ENCODE measurements around the gene MRPL21.

MRPL21 gene

DNA sequence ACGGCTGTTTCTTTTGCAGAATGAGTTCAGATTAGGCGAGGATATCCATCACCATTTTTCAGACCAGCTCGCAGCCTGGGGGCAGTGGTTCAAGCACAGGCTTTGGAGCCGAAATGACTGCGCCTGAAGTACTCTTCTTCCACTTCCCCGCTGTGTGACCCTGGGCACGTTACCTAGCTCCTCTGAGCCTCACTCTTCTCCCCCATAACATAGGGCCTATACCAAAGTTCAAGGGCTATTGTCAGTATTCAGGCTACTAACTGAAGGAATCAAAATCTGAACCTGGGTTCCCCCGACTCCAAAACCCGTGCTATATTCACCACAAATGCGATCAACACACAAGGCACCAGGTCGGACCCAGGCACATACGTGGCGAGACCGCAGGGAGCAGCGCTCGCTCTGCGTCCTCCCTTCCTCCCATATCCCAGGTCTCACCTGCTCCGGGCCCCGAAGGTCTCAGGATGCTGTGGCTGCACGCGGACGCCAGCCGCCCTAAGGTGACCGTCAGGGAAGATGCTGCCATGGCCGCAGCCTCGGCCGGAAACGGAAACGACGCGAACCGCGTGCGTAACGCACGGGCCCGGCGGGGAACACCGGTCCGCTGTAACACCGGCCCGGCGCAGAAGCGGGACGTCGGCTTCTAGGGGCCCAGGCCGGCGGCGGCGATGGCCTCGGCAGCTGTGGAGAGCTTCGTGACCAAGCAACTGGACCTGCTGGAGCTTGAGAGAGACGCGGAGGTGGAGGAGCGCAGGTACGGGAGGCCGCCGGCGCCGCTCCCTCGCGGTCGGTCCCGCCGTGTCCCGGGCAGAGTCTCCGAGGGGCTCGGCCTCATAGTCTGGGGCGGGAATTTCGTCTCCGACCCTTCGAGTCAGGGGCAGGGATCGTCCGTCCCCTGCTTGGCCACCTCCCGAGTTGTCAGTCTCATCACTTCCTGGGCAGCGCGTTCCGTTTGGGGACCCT is at the start of gene MRPL21, which contains the start of gene IGHMBP2:
TSS of gene MRPL21 (minus strand) at position 545 of the 960 bp plus-strand sequence. CDS start at position 523, 22 bp downstream.
TSS of gene IGHMBP2 (plus strand) at position 604 of the 960 bp plus-strand sequence. CDS start at position 666, 62 bp downstream.
- peak; percentile 92 for DNase-seq

DNA sequence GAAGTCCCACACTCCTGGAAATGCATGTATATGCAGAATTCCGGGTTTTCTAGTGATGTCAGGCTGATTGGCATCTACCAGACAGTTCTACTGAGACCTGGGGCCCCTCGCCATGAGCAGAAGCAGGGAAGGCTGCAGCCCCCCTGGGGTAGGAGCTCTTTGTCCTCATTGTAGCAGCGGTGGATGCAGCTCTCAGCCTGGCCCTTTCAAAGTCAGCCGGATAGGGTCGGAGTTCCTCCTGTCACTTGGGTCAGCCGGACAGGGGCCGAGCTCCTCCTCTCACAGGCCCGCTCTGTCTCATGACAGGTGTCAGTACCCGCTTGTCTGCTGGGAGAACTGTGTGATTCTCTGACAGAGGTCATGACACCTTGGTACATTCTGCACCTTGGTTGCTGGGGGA is 47.1 kb upstream of the MRPL21 start:
- DNase-seq, result no peak

- DNase-seq, result no peak
Observed at GRCh38 chr11:68950270-68950669, 46.6 kb upstream of the MRPL21 start.

DNA sequence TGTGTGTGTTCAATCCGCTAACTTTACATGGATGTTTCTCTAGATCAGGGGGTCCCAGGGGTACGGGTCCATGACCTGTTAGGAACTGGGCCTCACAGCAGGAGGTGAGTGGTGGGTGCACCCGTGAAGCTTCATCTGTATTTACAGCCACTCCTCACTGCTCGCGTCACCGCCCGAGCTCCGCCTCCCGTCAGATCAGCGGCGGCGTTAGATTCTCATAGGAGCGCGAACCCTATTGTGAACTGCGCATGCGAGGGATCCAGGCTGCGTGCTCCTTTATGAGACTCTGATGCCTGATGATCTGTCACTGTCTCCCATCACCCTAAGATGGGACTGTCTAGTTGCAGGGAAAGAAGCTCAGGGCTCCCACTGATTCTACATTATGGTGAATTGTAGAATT is 45.3 kb upstream of the MRPL21 start:
- no peak for DNase-seq

DNA sequence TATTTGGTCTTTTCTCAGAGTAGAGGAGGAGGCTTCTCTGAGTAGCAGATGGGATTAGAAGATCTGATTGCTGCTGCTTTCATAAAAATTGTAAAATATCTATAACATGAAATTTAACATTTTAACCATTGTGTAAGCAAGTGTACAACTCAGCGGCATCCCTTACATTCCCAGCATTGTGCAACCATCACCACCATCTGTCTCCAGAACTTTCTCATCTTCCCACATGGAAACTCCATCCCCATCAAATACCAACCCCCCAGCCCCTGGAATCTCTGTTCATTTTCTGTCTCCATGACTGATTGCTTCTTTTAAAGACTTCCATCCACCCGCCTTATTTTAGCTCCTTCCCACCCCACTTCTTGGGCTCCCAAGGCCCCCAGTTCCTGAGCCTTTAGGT is 44.9 kb upstream of the MRPL21 start:
- DNase-seq, result no peak

DNA sequence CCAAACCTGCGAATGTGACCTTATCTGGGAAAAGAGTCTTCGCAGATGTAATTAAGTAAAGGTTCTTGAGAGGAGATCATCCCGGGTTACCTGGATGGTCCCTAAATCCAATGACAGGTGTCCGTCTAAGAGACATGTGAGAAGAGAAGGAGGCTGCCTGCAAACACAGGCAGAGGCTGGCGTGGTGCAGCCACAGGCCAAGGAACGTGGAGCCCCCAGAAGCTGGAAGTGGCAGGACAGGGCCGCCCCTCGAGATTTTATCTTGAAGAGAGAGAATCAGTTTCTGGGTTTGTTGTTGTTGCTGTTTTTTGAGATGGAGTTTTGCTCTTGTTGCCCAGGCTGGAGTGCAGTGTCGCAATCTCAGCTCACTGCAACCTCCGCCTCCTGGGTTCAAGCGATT is 43.5 kb upstream of the MRPL21 start:
- no peak for DNase-seq

GRCh38 chr11:68946416-68947090 is 42.9 kb upstream of the MRPL21 start:
- peak; percentile 65 for DNase-seq

DNA sequence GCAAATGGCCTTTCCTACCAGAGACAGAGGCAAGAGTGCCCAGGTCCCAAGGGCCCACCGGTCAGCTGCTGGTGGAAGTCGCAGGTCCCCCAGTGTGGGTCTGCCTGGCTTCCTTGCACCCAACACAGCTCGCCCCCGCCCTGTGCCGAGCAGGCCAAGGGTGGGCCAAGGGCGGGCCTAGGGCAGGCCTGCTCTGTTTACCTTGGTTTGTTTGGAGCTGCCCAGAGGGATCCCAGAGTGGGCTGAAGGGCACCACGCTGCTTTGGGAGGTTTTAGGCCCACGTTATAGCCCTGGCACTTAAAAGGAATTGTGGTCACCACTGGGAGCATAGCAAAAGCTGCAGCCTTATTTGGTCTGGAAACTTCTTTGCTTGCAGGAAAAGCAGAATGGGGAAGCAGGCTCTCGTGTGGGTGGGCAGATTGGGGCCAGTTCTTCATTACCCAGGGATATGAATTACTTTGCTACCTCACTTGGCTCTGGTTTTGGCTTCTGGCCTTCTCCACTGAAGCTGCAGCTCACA is 39.2 kb upstream of the MRPL21 start:
- peak; percentile 80 for DNase-seq

DNA sequence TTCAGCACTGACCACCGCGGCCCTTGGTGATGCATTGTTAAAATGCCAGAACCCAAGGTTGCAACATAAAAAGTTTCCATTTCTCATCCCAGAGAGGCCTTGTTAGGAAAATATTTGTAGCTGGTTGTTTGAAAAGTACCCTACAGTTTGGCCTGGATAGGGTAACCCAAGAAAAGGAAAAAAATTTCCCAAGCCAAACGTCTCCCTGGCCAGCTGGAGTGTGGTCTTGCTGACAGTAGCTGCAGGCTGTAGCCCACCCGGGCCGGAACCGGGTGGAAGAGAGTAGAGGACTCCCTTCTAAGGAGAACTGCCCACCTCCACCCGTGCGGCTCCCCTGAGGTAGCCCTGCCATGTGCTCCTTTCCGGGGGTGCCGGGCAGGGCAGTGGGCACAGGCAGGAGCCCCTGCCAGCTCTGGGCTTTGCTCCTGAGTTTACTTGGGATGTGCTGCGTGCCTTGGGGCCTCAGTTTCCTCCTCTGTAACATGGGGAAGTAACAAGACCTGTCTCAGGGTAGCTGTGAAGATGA is 38.5 kb upstream of the MRPL21 start:
- DNase-seq, result no peak

DNA sequence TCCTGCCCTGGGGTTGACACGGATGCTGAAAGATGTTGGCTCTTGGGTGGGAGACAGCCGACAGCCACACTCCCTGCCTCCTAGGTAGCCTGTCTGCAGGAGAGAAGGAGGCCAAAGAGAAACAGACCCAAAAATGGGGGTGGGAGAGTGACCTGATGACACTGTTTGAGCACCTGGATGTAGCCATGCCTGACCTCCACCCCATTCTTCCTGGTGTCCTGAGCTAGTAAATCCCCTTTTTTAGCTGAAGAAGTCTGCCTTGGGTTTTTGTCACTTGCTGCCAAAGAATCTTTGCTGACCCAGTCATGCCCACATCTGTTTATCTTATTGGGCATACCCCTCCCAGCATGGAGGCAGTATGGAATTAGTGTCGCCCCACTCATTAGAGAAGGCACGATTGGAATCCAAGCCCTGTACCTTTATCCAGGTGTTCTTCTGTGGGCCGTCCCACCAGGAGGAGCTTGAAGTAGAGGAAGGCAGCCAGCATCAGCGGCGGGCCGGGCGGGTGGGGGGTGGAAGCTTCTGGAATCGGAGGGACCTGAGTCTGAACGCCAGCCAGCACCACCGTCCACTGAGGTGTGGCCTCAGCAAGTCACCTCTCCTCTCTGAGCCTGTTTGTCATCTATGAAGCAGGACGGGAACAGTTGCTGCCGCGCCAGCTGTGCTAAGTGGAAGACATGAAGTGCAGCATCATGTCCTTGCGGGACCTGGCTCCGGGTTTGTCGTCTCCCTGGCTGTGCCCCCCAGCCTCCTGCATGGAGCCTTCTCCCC is 37.9 kb upstream of the MRPL21 start:
- DNase-seq, result no peak

- no peak for DNase-seq
Observed at GRCh38 chr11:68940651-68941323, 37.2 kb upstream of the MRPL21 start.

DNA sequence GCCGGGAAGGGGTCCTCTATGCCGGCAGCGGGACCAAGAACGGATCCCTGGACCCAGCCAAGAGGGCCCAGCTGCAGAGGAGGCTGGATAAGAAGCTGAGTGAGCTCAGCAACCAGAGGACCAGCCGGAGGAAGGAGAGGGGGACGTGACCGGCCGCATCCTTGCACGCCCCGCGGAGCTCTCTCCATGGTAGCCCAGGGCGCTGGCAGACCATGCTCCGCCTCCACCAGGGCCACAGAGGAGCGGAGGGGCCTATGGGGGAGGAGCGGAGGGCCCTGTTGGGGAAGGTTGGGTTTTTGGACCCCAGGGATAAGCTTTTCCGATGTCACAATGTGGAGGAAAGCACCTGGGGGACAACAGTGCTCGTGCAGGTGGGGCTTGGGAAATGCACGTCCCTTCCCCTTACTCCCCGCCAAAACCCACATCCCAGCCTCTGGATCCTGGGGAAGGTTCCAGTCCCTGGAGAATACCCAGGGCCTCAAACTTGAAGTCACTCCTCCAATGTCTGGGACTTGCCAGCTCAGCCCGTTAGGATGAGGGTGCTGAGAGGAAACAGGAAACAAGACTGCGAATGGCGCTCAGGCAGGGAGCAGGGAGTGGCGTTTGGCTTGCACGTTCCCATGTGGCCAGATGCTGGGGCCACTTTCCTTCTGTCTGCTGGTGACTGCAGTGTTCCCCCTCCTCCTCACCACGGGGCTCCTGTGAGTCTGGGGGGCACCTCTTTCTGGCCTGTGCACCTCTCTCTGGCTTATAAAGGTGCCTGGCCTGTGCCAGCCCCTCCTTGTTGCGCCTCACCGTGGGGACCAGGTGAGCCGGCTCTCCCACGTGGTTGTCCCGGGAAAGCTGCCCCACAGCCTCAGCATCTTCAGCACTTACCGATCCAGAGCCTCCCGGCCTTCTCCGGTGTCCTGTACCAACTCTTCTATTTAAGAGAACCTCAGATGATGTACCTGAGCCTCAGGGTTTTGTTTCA is 36.2 kb upstream of the MRPL21 start:
- DNase-seq, result no peak

GRCh38 chr11:68938816-68939582 is 35.4 kb upstream of the MRPL21 start:
- DNase-seq, result no peak

- no peak for DNase-seq
Observed at GRCh38 chr11:68938088-68938487, 34.5 kb upstream of the MRPL21 start.

- DNase-seq, result no peak
Observed at GRCh38 chr11:68936676-68937620, 33.3 kb upstream of the MRPL21 start.

DNA sequence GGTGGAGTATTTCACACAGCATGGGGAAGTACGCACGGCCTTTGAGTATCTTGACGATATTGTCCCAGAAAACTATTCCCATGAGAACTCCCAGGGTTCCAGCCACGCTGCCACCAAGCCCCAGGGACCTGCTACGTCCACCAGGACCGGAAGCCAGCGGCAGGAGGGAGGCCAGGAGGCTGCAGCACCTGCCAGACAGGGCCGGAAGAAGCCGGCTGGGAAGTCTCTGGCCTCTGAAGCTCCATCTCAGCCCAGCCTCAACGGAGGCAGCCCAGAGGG is 32.7 kb upstream of the MRPL21 start:
- no peak for DNase-seq

DNA sequence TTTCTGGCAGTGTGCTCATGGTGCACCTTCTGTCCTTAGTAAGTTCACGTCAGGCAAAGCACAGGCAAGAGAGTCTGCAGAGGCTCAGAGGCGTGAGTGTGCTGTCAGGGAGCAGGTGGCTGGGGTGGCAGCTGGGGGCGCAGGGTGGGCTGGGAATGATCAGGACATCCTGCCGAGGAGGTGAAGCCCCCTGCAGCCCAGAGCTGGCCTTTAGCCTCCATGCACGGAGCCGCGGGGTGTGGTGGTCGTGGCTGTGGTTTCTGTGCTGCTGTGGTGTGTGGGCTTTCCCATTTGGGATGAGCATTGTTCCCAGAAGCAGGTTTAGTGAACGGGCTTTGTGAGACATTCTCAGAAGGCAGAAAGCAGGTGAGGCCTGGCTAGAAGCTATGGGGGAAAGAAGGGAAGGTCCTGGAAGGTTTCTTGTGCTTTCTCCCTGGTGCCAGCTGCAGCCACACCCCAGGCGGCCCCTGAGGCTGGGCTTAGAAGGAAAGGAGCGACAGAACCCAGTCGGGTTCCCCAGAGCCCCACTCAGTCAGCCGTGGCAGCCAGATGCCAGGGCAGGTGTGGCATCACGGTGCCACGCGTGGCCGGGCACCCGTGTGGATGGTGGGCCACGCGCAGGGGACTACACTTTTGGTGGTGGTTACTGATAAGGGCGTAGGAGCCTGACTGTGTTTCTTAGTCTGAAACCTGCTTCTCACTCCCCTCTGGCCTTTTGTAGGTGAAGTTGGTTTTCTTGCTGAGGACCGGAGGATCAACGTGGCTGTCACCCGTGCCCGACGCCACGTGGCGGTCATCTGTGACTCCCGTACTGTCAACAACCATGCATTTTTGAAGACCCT is 32.1 kb upstream of the MRPL21 start:
- DNase-seq, result no peak

DNA sequence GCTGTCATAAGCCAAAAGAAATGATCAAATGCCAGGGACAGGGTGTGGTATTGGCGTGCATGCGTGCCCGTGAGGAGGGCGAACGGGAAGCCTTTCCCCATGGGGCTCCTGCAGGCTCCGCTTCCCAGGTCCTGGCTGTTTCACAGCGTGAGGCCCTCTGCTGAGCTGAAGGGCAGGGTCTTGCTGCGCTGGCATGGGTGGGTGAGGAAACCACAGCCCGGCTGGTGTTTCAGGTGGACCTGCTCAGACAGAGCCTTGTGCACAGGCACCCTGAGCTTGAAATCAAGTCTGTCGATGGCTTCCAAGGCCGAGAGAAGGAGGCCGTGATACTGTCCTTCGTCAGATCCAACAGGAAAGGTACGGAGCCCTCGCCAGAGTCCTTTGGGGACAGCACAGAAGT is 31.4 kb upstream of the MRPL21 start:
- no peak for DNase-seq

All from femur (tissue), 1 donor.